ENCODE data around the gene GRIN1. TPM values are rescaled to one million over a fixed set of nuclear protein-coding genes. Genes with fewer than 3 reads are reported as not detected.

The GRIN1 gene
- total RNA-seq, 6 experiments from 2014 or later: not detected

DNA sequence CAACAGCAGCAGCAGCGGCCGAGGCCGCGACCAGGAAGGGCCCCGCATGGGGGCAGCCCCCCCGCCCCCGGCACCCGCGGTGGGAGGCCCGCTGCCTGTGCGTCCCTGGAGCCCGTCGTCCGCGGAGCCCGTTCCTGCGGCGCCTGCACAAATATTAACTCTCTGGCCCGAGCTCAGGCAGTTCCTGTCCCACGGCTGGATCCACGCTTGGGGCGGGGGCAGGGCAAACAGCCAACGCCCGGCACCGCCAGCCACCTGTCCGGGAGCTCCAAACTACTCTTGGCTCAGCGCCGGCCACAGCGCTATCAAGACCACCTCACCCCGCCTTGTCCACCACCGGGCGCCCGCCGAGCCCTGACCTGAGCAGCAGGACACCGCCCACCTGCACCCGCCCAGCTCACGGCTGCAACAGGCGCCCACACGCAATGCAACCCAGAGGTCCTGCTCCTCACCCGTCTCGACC is 31.0 kb downstream of the GRIN1 start, which contains the start of gene LRRC26:
Gene LRRC26, minus strand, starts transcription at position 156 of the 463 bp plus-strand sequence. Its CDS starts 108 bp downstream, at position 48.
- H3K36me3 ChIP-seq: no peaks in the 10 kb centered on the region
- TF ChIP-seq POLR2A (IDR thresholded peaks at IDR 0.05): no peak
- TF ChIP-seq, protein P1, sequence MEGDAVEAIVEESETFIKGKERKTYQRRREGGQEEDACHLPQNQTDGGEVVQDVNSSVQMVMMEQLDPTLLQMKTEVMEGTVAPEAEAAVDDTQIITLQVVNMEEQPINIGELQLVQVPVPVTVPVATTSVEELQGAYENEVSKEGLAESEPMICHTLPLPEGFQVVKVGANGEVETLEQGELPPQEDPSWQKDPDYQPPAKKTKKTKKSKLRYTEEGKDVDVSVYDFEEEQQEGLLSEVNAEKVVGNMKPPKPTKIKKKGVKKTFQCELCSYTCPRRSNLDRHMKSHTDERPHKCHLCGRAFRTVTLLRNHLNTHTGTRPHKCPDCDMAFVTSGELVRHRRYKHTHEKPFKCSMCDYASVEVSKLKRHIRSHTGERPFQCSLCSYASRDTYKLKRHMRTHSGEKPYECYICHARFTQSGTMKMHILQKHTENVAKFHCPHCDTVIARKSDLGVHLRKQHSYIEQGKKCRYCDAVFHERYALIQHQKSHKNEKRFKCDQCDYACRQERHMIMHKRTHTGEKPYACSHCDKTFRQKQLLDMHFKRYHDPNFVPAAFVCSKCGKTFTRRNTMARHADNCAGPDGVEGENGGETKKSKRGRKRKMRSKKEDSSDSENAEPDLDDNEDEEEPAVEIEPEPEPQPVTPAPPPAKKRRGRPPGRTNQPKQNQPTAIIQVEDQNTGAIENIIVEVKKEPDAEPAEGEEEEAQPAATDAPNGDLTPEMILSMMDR (IDR thresholded peaks at IDR 0.05): no peak
- DNase-seq (no peak), ATAC-seq (no peak)
- peaks cover 0 to 24% (median 0%) of the 10 kb centered on the region in 4 donors for H3K4me1 ChIP-seq
- H3K27ac ChIP-seq: no peak within 1 kb of the TSS
- peaks cover 0 to 51% of the 10 kb centered on the region in 2 donors for H3K27me3 ChIP-seq
- H3K9me3 ChIP-seq: no peaks in the 10 kb centered on the region
- intact Hi-C loops (cut with DNase I): loop anchor here in 1 of 2 donors (10.0 kb wide), 1 partner anchor 605 kb away; no protein-coding TSS in a partner anchor
- H3K4me3 ChIP-seq: peak within 1 kb of the TSS in 2 of 3 donors; percentile 6 to 19
- WGBS (ENCODE audit: insufficient coverage, low coverage, low lambda C conversion rate, missing lambda C conversion rate): 27% methylated on average over 3 of the region's 41 CpGs

DNA sequence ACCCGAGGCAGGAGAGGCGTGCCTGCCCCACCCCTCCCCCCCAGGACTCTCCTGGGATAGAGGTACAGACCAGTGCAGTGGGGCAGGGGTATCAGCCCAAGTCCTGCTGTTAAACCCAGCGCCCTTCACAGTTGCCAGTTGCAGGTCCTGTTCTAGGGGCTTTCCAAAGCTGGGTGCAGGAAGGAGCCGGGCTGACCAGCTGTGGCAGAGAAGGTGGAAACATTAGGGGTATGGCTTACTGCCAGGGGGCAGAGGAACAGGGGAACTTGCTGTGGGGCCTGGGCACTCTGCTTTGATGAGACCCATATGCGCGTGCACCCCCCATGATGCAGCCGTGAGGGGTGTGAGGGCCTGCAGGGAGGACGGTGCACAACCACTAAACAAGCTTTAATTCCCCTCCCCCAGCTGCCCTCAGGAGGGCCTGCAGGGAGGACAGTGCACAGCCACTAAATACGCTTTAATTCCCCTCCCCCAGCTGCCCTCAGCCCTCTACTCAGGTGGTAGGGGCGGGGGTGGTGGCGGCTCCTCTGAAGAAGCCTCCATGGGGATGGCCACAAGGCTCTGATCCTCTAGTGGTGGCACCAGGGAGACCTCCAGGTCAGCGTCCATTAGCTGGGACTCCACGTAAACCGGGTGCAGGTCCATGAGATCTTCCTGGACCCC is 31.7 kb downstream of the GRIN1 start:
- H3K36me3 ChIP-seq: no peaks in the 10 kb centered on the region
- WGBS (ENCODE audit: insufficient coverage, low coverage, low lambda C conversion rate, missing lambda C conversion rate): 31% methylated on average over 4 of the region's 14 CpGs
- H3K27me3 ChIP-seq: peaks cover 0 to 44% of the 10 kb centered on the region in 2 donors
- intact Hi-C loops (cut with DNase I): no loop called here
- TF ChIP-seq, protein P1 (IDR thresholded peaks at IDR 0.05): no peak
- no peak for TF ChIP-seq POLR2A (IDR thresholded peaks at IDR 0.05)
- peaks cover 0 to 24% (median 0%) of the 10 kb centered on the region in 4 donors for H3K4me1 ChIP-seq
- H3K27ac ChIP-seq: no peak overlapping the region
- no peaks in the 10 kb centered on the region for H3K9me3 ChIP-seq
- DNase-seq: no peak
- H3K4me3 ChIP-seq: no peak overlapping the region
- no peak for ATAC-seq

DNA sequence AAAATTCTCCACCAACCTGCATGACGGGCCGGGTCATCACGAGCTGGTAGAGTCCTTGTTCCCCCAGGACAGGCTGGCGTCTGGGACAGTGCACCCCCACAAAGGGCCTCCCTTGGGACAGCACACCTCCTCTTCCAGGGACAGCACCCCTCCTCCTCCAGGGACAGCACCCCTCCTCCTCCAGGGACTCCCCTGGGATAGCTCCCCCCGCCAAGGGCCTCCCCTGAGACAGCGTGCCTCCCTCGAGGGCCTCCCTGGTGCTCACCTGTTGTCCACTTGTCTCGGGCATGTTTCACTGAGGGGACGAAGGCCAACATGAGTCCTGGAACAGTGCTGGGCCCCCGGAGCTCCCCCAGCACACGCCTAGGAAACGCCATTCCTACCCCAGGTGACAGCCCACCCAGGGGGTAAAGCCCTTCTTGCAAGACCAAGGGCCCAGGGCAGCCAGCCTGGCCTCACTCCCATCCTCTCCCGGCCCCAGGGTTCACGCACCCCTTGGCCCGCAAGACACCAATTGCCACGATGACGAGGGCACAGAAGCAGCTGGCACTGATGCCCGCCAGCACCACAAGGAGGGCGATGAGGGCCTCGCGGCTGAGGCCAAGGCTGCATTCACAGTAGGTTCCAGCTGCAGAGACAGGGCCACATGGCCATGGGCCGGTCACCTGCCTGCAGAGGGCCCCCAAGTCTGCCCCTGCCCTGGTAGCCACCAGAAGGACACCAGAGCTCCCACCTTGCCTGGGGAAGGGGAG is 32.4 kb downstream of the GRIN1 start:
- Histone ChIP-seq H3K36me3 (no peaks in the 10 kb centered on the region), H3K9me3 (no peaks in the 10 kb centered on the region), H3K27ac (no peak overlapping the region), H3K27me3 (peaks cover 0 to 37% of the 10 kb centered on the region in 2 donors), H3K4me3 (no peak overlapping the region), H3K4me1 (peaks cover 0 to 24% (median 0%) of the 10 kb centered on the region in 4 donors)
- intact Hi-C loops (cut with DNase I): no loop called here
- DNase-seq: no peak
- WGBS (ENCODE audit: insufficient coverage, low coverage, low lambda C conversion rate, missing lambda C conversion rate): no CpG with 5 or more reads among the region's 22 CpGs
- TF ChIP-seq, protein P1 (IDR thresholded peaks at IDR 0.05): no peak
- no peak for TF ChIP-seq POLR2A (IDR thresholded peaks at IDR 0.05)
- ATAC-seq: no peak

DNA sequence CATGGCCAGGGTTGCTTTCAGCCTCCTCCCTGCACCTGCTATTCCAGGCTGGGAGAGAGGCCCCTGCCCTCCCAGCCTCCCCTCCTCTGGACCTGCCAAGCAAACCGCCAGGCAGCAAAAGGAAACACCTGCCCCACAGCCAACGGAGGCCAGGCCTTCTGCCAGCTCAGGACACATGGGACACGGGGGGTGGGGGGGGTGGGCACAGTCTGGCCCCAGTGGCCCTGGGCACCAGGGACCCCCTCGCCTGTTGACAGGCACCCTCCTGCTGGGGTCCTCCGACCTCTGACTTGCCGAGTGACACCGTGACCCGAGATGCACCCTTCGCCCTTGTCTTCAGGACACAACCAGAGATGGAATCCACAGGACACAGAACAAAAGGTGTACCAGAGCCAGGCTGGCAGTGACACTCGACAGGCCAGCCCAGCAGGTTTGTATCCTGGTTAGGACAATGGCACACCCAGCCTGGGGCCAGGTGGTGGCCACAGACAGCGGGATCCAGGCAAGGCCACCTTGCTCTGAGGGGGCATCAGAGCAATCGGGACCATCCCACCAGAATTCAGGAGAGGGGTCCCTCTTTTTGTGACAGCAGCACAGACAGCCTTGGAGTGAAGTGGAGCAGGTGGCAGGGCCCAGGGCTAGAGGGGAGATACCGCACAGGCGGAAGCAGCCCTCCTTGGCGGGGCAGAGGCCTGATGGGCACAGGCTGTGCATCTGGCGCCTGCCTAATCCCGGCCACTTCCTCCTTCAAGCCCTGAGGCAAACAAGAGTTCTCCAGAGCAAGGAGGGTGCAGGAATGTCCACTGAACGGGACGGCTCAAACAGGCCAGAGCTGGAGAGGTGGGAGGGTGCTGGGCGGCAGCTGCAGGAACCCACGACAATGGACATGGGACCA is 34.2 kb downstream of the GRIN1 start:
- H3K4me3 ChIP-seq: no peak overlapping the region
- peaks cover 0 to 18% (median 0%) of the 10 kb centered on the region in 4 donors for H3K4me1 ChIP-seq
- H3K27ac ChIP-seq: no peak overlapping the region
- no peak for TF ChIP-seq POLR2A (IDR thresholded peaks at IDR 0.05)
- TF ChIP-seq, protein P1 (IDR thresholded peaks at IDR 0.05): no peak
- no peaks in the 10 kb centered on the region for H3K9me3 ChIP-seq
- H3K36me3 ChIP-seq: no peaks in the 10 kb centered on the region
- ATAC-seq: no peak
- WGBS (ENCODE audit: insufficient coverage, low coverage, low lambda C conversion rate, missing lambda C conversion rate): 32% methylated on average over 6 of the region's 21 CpGs
- intact Hi-C loops (cut with DNase I): no loop called here
- no peak for DNase-seq
- H3K27me3 ChIP-seq: peaks cover 0 to 25% of the 10 kb centered on the region in 2 donors

All from right lobe of liver (tissue), 6 donors.